Measurements from ENCODE around the gene NPLOC4.

NPLOC4 gene

DNA sequence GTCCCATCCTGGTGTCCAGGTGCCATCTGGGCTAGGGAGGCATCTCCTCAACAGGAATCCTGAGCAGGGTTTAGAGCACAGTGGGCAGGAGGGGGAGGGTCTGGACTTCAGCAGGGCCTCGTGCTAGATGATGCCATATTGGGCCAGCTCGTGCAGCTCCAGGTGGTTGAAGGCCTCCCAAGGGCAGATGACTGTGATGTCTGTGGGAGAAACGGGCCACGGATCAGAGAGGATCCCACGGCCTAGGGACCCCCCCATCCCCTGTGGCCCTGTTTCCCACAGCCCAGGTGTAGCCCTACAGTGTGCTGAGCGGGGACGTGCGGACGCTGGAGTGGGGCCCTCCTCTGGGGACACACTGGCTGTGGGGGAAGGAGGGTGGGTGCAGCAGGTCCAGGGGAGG is 14.0 kb upstream of the NPLOC4 start:
- TF ChIP-seq, protein P1, sequence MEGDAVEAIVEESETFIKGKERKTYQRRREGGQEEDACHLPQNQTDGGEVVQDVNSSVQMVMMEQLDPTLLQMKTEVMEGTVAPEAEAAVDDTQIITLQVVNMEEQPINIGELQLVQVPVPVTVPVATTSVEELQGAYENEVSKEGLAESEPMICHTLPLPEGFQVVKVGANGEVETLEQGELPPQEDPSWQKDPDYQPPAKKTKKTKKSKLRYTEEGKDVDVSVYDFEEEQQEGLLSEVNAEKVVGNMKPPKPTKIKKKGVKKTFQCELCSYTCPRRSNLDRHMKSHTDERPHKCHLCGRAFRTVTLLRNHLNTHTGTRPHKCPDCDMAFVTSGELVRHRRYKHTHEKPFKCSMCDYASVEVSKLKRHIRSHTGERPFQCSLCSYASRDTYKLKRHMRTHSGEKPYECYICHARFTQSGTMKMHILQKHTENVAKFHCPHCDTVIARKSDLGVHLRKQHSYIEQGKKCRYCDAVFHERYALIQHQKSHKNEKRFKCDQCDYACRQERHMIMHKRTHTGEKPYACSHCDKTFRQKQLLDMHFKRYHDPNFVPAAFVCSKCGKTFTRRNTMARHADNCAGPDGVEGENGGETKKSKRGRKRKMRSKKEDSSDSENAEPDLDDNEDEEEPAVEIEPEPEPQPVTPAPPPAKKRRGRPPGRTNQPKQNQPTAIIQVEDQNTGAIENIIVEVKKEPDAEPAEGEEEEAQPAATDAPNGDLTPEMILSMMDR (conservative IDR thresholded peaks at IDR 0.05): no peak
- H3K27ac ChIP-seq: no peak overlapping the region; the same call in 1 of the 2 replicates

DNA sequence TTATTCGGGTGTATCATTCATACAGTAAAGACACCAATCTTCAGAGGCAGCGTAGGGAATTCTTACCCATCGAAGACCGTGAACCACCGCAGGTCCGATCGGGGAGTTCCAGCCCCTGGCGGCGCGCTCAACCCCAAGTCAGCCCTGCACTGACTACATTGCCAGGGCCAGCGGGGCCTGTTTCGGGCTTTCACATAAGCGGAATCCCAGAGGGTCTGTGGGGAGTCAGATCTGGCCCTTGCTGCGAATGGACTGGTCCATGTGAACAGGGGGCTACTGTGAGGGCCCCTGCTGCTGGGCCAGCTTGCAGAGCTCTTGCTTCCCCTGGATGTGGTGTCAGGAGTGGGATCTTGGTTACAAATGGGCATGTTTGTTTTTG is 11.8 kb upstream of the NPLOC4 start:
- no peak overlapping the region for H3K27ac ChIP-seq
- TF ChIP-seq, protein P1 (conservative IDR thresholded peaks at IDR 0.05): no peak

DNA sequence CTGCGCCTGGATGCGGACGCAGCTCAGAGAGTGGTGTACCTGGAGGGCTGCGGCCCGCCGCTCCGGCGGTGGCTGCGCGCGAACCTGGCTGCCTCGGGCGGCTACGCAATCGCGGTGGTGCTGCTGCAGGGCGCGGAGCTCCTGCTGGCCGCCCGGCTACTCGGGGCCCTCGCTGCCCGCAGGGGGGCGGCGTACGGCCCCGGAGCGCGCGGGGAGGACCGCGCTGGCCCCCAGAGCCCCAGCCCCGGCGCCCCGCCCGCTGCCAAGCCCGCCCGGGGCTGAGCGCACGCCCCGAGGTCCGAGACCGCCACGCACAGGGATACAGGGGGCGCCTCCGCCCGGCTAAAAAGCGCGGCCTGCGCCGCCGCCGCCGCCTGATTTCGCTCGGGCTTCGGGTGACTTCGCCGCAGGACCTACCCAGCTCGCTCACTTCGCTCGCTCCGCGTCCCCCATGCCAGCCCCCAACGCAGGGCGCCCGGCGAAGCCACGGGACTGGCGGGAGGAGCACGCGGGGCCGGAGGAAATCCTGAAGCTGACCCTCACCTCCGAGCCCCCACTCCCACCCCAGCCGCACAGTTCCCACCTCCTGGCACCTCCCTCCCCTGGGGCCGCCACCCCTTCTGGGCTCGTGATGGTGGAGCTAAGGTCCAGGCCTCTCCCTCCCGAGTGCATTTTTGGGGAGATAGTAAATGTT is 11.2 kb upstream of the NPLOC4 start:
- TF ChIP-seq, protein P1 (conservative IDR thresholded peaks at IDR 0.05): no peak
- no peak overlapping the region for H3K27ac ChIP-seq

DNA sequence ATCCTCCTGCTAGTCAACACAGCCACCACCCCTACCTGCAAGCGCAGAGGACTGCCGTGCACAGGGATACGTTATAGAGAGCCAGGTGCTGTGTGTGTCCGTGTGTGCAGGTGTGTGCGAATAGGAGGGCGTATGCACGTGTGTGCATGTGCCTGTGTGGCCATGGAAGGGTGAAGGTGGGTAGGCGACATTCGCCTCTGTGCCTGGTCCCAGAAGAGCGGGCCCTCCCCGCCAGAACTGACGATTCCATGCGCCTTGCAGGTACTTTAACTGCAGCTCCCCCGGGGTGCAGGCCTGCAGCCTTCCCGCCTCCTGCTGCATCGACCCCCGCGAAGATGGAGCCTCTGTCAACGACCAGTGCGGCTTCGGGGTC is 10.7 kb upstream of the NPLOC4 start:
- H3K27ac ChIP-seq: no peak overlapping the region
- TF ChIP-seq, protein P1 (conservative IDR thresholded peaks at IDR 0.05): no peak

DNA sequence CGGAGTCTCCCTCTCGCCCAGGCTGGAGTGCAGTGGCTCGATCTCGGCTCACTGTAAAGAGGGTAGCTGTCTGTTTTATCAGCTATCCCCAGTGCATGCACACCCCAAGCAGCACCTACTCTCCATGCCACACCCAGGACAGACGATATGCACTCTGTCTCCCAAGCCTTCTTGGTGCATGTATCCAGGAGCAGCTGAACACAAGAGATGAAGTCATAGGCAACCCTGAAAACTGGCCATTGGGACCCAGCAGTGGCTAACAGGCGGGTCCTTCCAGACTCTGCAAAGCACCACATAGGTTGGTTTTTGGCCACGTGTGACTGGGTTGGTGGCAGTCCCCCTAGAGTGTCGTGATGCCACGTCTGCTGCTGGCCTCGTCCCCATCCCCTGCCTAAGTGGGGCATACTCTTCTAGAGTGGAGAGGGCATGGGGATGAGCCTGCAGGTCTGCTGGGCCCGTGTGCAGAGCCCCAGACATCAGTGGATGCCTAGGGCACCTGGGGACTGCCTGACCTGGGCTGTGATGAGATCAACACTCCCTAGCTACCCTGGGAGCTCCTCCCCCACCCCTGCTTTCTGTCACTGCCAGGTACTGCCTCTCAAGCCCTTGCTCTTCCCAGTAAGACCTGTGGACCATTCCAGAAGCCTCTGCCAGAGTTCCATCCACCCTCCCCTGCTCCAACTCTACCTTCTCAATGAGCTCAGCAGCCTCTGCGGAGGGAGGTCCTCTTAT is 10.1 kb upstream of the NPLOC4 start:
- TF ChIP-seq, protein P1 (conservative IDR thresholded peaks at IDR 0.05): no peak
- no peak overlapping the region for H3K27ac ChIP-seq

- TF ChIP-seq, protein P1 (conservative IDR thresholded peaks at IDR 0.05): no peak
- H3K27ac ChIP-seq: no peak overlapping the region
These were observed 8.4 kb upstream of the NPLOC4 start for GRCh38 chr17:81644976-81645952.

DNA sequence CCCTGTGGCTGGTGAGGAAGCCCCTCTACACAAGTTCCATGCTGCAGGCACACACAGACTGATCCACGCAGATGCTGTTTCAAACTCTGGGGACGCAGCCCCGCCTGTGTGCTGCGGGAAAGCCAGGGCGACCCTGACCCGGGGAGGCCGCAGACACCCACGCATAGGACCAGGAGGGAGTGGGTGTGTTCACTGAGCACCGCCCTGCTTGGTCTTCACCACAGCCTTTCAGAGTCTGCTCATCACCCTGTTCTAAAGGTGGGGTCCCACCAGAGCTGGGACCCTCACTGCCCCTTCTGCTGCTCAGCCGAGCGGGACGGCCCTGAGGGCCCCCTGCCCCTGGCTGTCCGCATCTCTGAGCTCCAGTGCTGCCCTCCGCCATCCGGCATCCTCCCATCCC is 7.6 kb upstream of the NPLOC4 start:
- no peak overlapping the region for H3K27ac ChIP-seq
- TF ChIP-seq, protein P1 (conservative IDR thresholded peaks at IDR 0.05): no peak
